Stimulated activated CD4-positive, alpha-beta T cell treated with anti-CD3 and anti-CD28 coated beads, Interleukin-2, amount 100 ng/mL, for 4 hours (primary cell): ENCODE measurements around the gene MOCS2.
"Not testable (repeated sequence)": the region's sequence is repeated elsewhere in the genome, so short reads cannot be mapped to it uniquely, and the experiment has no call there.

Source experiments
- DNase-seq: peaks from one replicate; pipeline ENCODE4 v3.0.0-alpha.2; 2020; ENCODE audit warnings: low read depth

Gene MOCS2

GRCh38 chr5:53109443-53110127 lies at the start of gene MOCS2:
MOCS2 (minus strand) TSS chr5:53109757; CDS start chr5:53107174, 2,583 bp downstream.
- DNase-seq: peak; percentile 87

GRCh38 chr5:53151713-53152458 lies 42.3 kb upstream of the MOCS2 start:
- DNase-seq: no peak

GRCh38 chr5:53133020-53133419 lies 23.5 kb upstream of the MOCS2 start:
- no peak for DNase-seq

GRCh38 chr5:53130266-53130665 lies 20.7 kb upstream of the MOCS2 start:
- no peak for DNase-seq

GRCh38 chr5:53128481-53128880 lies 18.9 kb upstream of the MOCS2 start:
- DNase-seq: no peak

- DNase-seq: no peak
Measured at GRCh38 chr5:53127107-53127506, 17.6 kb upstream of the MOCS2 start.

GRCh38 chr5:53126521-53126920 lies 17.0 kb upstream of the MOCS2 start:
- no peak for DNase-seq

- DNase-seq: no peak
Measured at GRCh38 chr5:53123702-53124101, 14.1 kb upstream of the MOCS2 start.

GRCh38 chr5:53120165-53120564 lies 10.6 kb upstream of the MOCS2 start:
- DNase-seq: no peak

GRCh38 chr5:53118879-53119278 lies 9.3 kb upstream of the MOCS2 start:
- no peak for DNase-seq

GRCh38 chr5:53116597-53116996 lies 7.0 kb upstream of the MOCS2 start:
- DNase-seq: no peak

GRCh38 chr5:53114988-53115387 lies 5.4 kb upstream of the MOCS2 start:
- DNase-seq: no peak

- no peak for DNase-seq
Measured at GRCh38 chr5:53113947-53114346, 4.4 kb upstream of the MOCS2 start.

GRCh38 chr5:53112909-53113308 lies 3.4 kb upstream of the MOCS2 start:
- no peak for DNase-seq

GRCh38 chr5:53112307-53112706 lies 2.8 kb upstream of the MOCS2 start:
- not testable (repeated sequence) for DNase-seq

- DNase-seq: no peak
Measured at GRCh38 chr5:53111139-53111538, 1.6 kb upstream of the MOCS2 start.

GRCh38 chr5:53110156-53110555 lies 599 bp upstream of the MOCS2 start:
- no peak for DNase-seq

GRCh38 chr5:53109056-53109442 lies 508 bp downstream of the MOCS2 start:
- DNase-seq: no peak

GRCh38 chr5:53105611-53106300 lies 3.8 kb downstream of the MOCS2 start:
- DNase-seq: no peak

- DNase-seq: no peak
Measured at GRCh38 chr5:53100606-53101005, 9.0 kb downstream of the MOCS2 start.

- DNase-seq: no peak
Measured at GRCh38 chr5:53099546-53099945, 10.0 kb downstream of the MOCS2 start.

- peak; percentile 56 for DNase-seq
Measured at GRCh38 chr5:53095931-53096525, 13.5 kb downstream of the MOCS2 start.

GRCh38 chr5:53095217-53095616 lies 14.3 kb downstream of the MOCS2 start:
- no peak for DNase-seq
